ENCODE data around the gene PAQR9. TPM values are rescaled to one million over a fixed set of nuclear protein-coding genes. Genes with fewer than 3 reads are reported as not detected.

Gene PAQR9
- total RNA-seq, 1 donor from 2014 or later = not detected

GRCh38 chr3:142963234-142963515 lies 299 bp downstream of the PAQR9 start:
- peaks cover 8% of the 10 kb centered on the region for H3K4me1 Mint-ChIP-seq
- no peak for DNase-seq (ENCODE audit: low spot score in 2 of 2, unreplicated experiment in 2 of 2)
- H3K9me3 Mint-ChIP-seq = peaks cover 7% of the 10 kb centered on the region
- TF ChIP-seq CTCF (IDR thresholded peaks at IDR 0.05; ENCODE audit: unreplicated experiment) = no peak
- no peak overlapping the region for H3K27ac Mint-ChIP-seq
- H3K4me3 Mint-ChIP-seq = peak overlapping the region; percentile 73
- H3K27me3 Mint-ChIP-seq (ENCODE audit: low read depth) = peaks cover 65% of the 10 kb centered on the region
- peaks cover 6% of the 10 kb centered on the region for H3K36me3 Mint-ChIP-seq

- H3K27ac Mint-ChIP-seq = no peak overlapping the region
- peaks cover 8% of the 10 kb centered on the region for H3K4me1 Mint-ChIP-seq
- H3K9me3 Mint-ChIP-seq = peaks cover 7% of the 10 kb centered on the region
- no peak for TF ChIP-seq CTCF (IDR thresholded peaks at IDR 0.05; ENCODE audit: unreplicated experiment)
- peaks cover 65% of the 10 kb centered on the region for H3K27me3 Mint-ChIP-seq (ENCODE audit: low read depth)
- peak overlapping the region; percentile 73 for H3K4me3 Mint-ChIP-seq
- DNase-seq (ENCODE audit: low spot score in 2 of 2, unreplicated experiment in 2 of 2) = no peak
- peaks cover 6% of the 10 kb centered on the region for H3K36me3 Mint-ChIP-seq
Observed at GRCh38 chr3:142962520-142963233, 797 bp downstream of the PAQR9 start.

- Mint-ChIP-seq H3K27ac (no peak overlapping the region), H3K4me3 (peak overlapping the region; percentile 73), H3K36me3 (peaks cover 6% of the 10 kb centered on the region), H3K9me3 (peaks cover 7% of the 10 kb centered on the region), H3K27me3 (ENCODE audit: low read depth) (peaks cover 71% of the 10 kb centered on the region), H3K4me1 (peaks cover 8% of the 10 kb centered on the region)
- TF ChIP-seq CTCF (IDR thresholded peaks at IDR 0.05; ENCODE audit: unreplicated experiment) = no peak
- DNase-seq (ENCODE audit: low spot score in 2 of 2, unreplicated experiment in 2 of 2) = no peak
Observed at GRCh38 chr3:142962175-142962519, 1.3 kb downstream of the PAQR9 start.

- no peak overlapping the region for H3K27ac Mint-ChIP-seq
- DNase-seq (ENCODE audit: low spot score in 2 of 2, unreplicated experiment in 2 of 2) = no peak
- peak overlapping the region; percentile 73 for H3K4me3 Mint-ChIP-seq
- peaks cover 8% of the 10 kb centered on the region for H3K4me1 Mint-ChIP-seq
- peaks cover 6% of the 10 kb centered on the region for H3K36me3 Mint-ChIP-seq
- H3K9me3 Mint-ChIP-seq = peaks cover 7% of the 10 kb centered on the region
- TF ChIP-seq CTCF (IDR thresholded peaks at IDR 0.05; ENCODE audit: unreplicated experiment) = no peak
- H3K27me3 Mint-ChIP-seq (ENCODE audit: low read depth) = peaks cover 67% of the 10 kb centered on the region
Observed at GRCh38 chr3:142961539-142961938, 1.9 kb downstream of the PAQR9 start.

- TF ChIP-seq CTCF (IDR thresholded peaks at IDR 0.05; ENCODE audit: unreplicated experiment) = no peak
- Mint-ChIP-seq H3K4me3 (no peak overlapping the region), H3K27me3 (ENCODE audit: low read depth) (peaks cover 57% of the 10 kb centered on the region), H3K4me1 (peaks cover 8% of the 10 kb centered on the region), H3K27ac (no peak overlapping the region), H3K9me3 (peaks cover 7% of the 10 kb centered on the region), H3K36me3 (peaks cover 6% of the 10 kb centered on the region)
- DNase-seq (ENCODE audit: low spot score in 2 of 2, unreplicated experiment in 2 of 2) = no peak
Observed at GRCh38 chr3:142960322-142960850, 3.1 kb downstream of the PAQR9 start.

All from mesothelial cell of epicardium (in vitro differentiated cells).